Endothelial cell of umbilical vein (primary cell): ENCODE measurements around the gene MRPL27. TPM values are rescaled to one million over a fixed set of nuclear protein-coding genes. Genes with fewer than 3 reads are reported as not detected.

Source experiments
- BruUV-seq: library from RNA; stranded (reverse); fragments of 400-500 nt; replicated peaks from 2 replicates; lab custom pipeline; 2021; lab: Mats Ljungman, UMichigan
- CTCF ChIA-PET: fragments of 300-600, 350-600 bp; sonication (Branson Sonifier 250); formaldehyde crosslinking; loops from one replicate; lab custom pipeline; 2021; ENCODE audit warnings: antibody characterized with exemption, inconsistent platforms; lab: Charles Lee
- POLR2A ChIA-PET: fragments of 300-600, 350-600 bp; sonication (Branson Sonifier 250); formaldehyde crosslinking; loops from one replicate; lab custom pipeline; 2021; ENCODE audit warnings: antibody characterized with exemption, inconsistent platforms; lab: Charles Lee
- DNase-seq: peaks from one replicate; pipeline ENCODE4 v3.0.0-alpha.2; 2011; ENCODE audit warnings: low read depth, low spot score
- FAIRE-seq: peaks from 2 replicates; lab custom pipeline; 2011; peaks lifted over from hg19 to GRCh38; lab: Jason Lieb, UNC
- H2AFZ ChIP-seq: 2 replicates; pipeline ENCODE4 v1.6.0; 2012; ENCODE audit warnings: low read depth, low read length, control low read depth, inconsistent platforms
- H3K27ac ChIP-seq: 2 replicates; pipeline ENCODE4 v1.5.1; 2011; ENCODE audit warnings: low read depth, mild to moderate bottlenecking, control low read depth, low read length, moderate library complexity; ENCODE audit not compliant: insufficient read depth
- H3K27me3 ChIP-seq, 2 experiments: 2 replicates each; pipeline versions ENCODE4 v1.6.0 to v1.6.1; 2011; ENCODE audit warnings: low read length in 2 of 2, mixed read lengths in 1 of 2; ENCODE audit not compliant: control insufficient read depth in 2 of 2, insufficient read depth in 2 of 2
- H3K36me3 ChIP-seq, 2 experiments: 2 replicates in 1 of 2; 3 replicates in 1 of 2; pipeline ENCODE4 v1.5.1; 2011; ENCODE audit warnings: low read length in 2 of 2, mild to moderate bottlenecking in 1 of 2, moderate library complexity in 1 of 2; ENCODE audit not compliant: control insufficient read depth in 2 of 2, insufficient read depth in 2 of 2; ENCODE audit errors: extremely low read depth in 1 of 2
- H3K4me1 ChIP-seq: 3 replicates; pipeline ENCODE4 v1.5.1; 2011; ENCODE audit warnings: mild to moderate bottlenecking, low read length; ENCODE audit not compliant: control insufficient read depth, insufficient read depth; ENCODE audit errors: extremely low read depth
- H3K4me2 ChIP-seq: 2 replicates; pipeline ENCODE4 v1.6.1; 2011; ENCODE audit warnings: low read length, control low read depth, mixed read lengths; ENCODE audit not compliant: insufficient read depth
- H3K4me3 ChIP-seq, 3 experiments: fragments of 200-600 bp in 1 of 3; sonication (generic), shearing (Covaris generic) in 1 of 3; replicated peaks in 1 of 3; 2 replicates each; pipeline ENCODE4 v1.5.1; 2011 to 2016; ENCODE audit warnings: control low read depth in 3 of 3, low read length in 3 of 3, mild to moderate bottlenecking in 2 of 3, inconsistent platforms in 1 of 3, low read depth in 1 of 3, moderate library complexity in 1 of 3; ENCODE audit not compliant: insufficient read depth in 1 of 3
- H3K79me2 ChIP-seq: 2 replicates; pipeline ENCODE4 v1.6.0; 2012; ENCODE audit warnings: low read length, inconsistent platforms; ENCODE audit not compliant: control insufficient read depth, insufficient read depth
- H3K9ac ChIP-seq: replicated peaks from 2 replicates; pipeline ENCODE3; 2011; ENCODE audit warnings: low read length, control low read depth; ENCODE audit not compliant: insufficient read depth; ENCODE audit errors: extremely low read depth
- H3K9me1 ChIP-seq: replicated peaks from 3 replicates; pipeline ENCODE4 v1.6.0; 2011; ENCODE audit warnings: mild to moderate bottlenecking, low read length; ENCODE audit not compliant: control insufficient read depth, insufficient read depth; ENCODE audit errors: extremely low read depth
- H3K9me3 ChIP-seq: replicated peaks from 2 replicates; pipeline ENCODE4 v1.5.1; 2012; ENCODE audit warnings: low read length, inconsistent platforms; ENCODE audit not compliant: control insufficient read depth, insufficient read depth
- H4K20me1 ChIP-seq: replicated peaks from 2 replicates; pipeline ENCODE3; 2011; ENCODE audit warnings: mild to moderate bottlenecking, low read length; ENCODE audit not compliant: control insufficient read depth, insufficient read depth; ENCODE audit errors: extremely low read depth
- EZH2 ChIP-seq: IDR thresholded peaks from 2 replicates; pipeline ENCODE4 v1.6.1; 2012; ENCODE audit warnings: borderline replicate concordance, low read depth, mild to moderate bottlenecking, moderate library complexity, low read length, inconsistent platforms; ENCODE audit not compliant: severe bottlenecking
- FOS ChIP-seq: IDR thresholded peaks from 2 replicates; pipeline ENCODE4 v1.6.1; 2011; ENCODE audit warnings: mild to moderate bottlenecking, low read length, moderate library complexity, borderline replicate concordance; ENCODE audit not compliant: insufficient read depth
- GATA2 ChIP-seq: IDR thresholded peaks from 2 replicates; pipeline ENCODE4 v1.7.0; 2011; ENCODE audit warnings: low read depth, mild to moderate bottlenecking, moderate library complexity, mixed read lengths, low read length; ENCODE audit not compliant: insufficient read length, insufficient read depth
- JUN ChIP-seq: IDR thresholded peaks from 2 replicates; pipeline ENCODE4 v1.6.1; 2011; ENCODE audit warnings: borderline replicate concordance, low read depth; ENCODE audit not compliant: insufficient read length, insufficient read depth
- MYC ChIP-seq: IDR thresholded peaks from one replicate; pipeline ENCODE4 v1.6.1; 2011; ENCODE audit warnings: mild to moderate bottlenecking, low read depth, low read length
- POLR2A ChIP-seq: IDR thresholded peaks from 2 replicates; pipeline ENCODE4 v1.6.1; 2012; ENCODE audit warnings: low read depth, mild to moderate bottlenecking, control low read depth, low read length
- POLR2AphosphoS5 ChIP-seq: IDR thresholded peaks from 2 replicates; pipeline ENCODE4 v1.6.1; 2012; ENCODE audit warnings: low read depth, mild to moderate bottlenecking, control low read depth, low read length, moderate library complexity; ENCODE audit not compliant: insufficient read depth
- dilution Hi-C: fragments of 300-500 bp; cut with MboI; formaldehyde crosslinking; loops from one replicate; pipeline ENCODE4 v1.15.0; 2019; ENCODE audit warnings: low sequenced_read_pairs; ENCODE audit not compliant: extremely low pct_ligation_motif_present
- intact Hi-C: fragments of 100-400 bp; cut with micrococcal nuclease; formaldehyde crosslinking; loops from one replicate; pipeline ENCODE4 v1.10.0; 2022
- polyA plus RNA-seq, 4 experiments: library from polyadenylated mRNA; depleted of rRNA in 3 of 4; stranded (reverse) in 3 of 4; unstranded in 1 of 4; fragments of >200 nt; gene quantifications; 2 replicates each; pipeline versions ENCODE4 v1.2.1 to v1.2.3, GENCODE V29; 2011 to 2012; ENCODE audit warnings: missing spikeins in 1 of 4
- total RNA-seq: library from RNA; stranded (reverse); gene quantifications from 2 replicates; pipeline ENCODE4 v1.2.3, GENCODE V29; 2021
- TF ChIP-seq, protein P1 (sequence below), 2 donors: IDR thresholded peaks; 1 replicate in 1 of 2; 2 replicates in 1 of 2; pipeline ENCODE4 v1.5.1; 2011; ENCODE audit warnings: low read length in 2 of 2, mild to moderate bottlenecking in 2 of 2, moderate library complexity in 2 of 2, control low read depth in 1 of 2, inconsistent platforms in 1 of 2, low read depth in 1 of 2; ENCODE audit not compliant: insufficient read depth in 1 of 2; ENCODE audit errors: extremely low read depth in 1 of 2
- TF ChIP-seq, protein P2 (sequence below): IDR thresholded peaks from 2 replicates; pipeline ENCODE4 v1.6.1; 2011; ENCODE audit not compliant: insufficient read depth, insufficient read length

Gene MRPL27
- total and polyA plus RNA-seq, 2 donors (not counting 3 experiments of a cell fraction or from before 2014, with no cell fraction given), result 76.2 to 158 TPM

DNA sequence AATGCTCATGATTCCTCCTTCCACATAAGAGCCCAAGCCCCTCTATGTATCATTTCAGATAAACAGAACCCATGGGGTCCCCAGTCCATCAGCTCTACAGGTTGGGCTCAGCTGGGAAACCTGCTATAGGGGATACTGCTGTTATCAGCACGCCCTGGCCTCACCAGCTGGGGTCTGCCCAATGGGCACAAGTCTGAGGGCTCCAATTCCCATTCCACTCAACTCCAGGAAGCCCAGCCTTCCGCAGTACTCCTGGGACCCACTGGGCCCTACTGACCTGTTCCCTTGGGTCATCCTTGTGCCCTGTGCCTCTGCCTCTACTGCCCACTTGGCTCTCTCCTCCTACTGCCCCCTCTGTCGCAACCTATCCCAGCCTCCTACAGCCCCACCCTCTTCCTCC, 43.3 kb downstream of the MRPL27 start:
- H4K20me1 ChIP-seq, result no peaks in the 10 kb centered on the region
- ChIA-PET POLR2A (no interaction called here), CTCF (interaction anchor here (0.7 to 0.8 kb wide), 2 partner anchors 14 to 130 kb away, joined by 3 to 6 read pairs; no protein-coding TSS in a partner anchor)
- DNase-seq (no peak), FAIRE-seq (no peak)
- no TSS peak for BruUV-seq
- dilution Hi-C loops, result no loop called here
- H3K9me3 ChIP-seq, result no peaks in the 10 kb centered on the region
- no peaks in the 10 kb centered on the region for H3K4me1 ChIP-seq
- H3K27me3 ChIP-seq, result peaks cover 7 to 9% of the 10 kb centered on the region in 2 experiments
- H3K4me3 ChIP-seq, result no peak overlapping the region
- no peaks in the 10 kb centered on the region for H3K79me2 ChIP-seq
- no peak overlapping the region for H3K27ac ChIP-seq
- no peaks in the 10 kb centered on the region for H3K9me1 ChIP-seq
- no peak overlapping the region for H2AFZ ChIP-seq
- intact Hi-C loops, result no loop called here
- no peaks in the 10 kb centered on the region for H3K36me3 ChIP-seq
- H3K9ac ChIP-seq, result no peak overlapping the region
- TF ChIP-seq GATA2 (no peak), POLR2A (no peak), MYC (no peak), JUN (no peak), EZH2 (no peak), FOS (no peak), POLR2AphosphoS5 (no peak)
- TF ChIP-seq, protein P1, sequence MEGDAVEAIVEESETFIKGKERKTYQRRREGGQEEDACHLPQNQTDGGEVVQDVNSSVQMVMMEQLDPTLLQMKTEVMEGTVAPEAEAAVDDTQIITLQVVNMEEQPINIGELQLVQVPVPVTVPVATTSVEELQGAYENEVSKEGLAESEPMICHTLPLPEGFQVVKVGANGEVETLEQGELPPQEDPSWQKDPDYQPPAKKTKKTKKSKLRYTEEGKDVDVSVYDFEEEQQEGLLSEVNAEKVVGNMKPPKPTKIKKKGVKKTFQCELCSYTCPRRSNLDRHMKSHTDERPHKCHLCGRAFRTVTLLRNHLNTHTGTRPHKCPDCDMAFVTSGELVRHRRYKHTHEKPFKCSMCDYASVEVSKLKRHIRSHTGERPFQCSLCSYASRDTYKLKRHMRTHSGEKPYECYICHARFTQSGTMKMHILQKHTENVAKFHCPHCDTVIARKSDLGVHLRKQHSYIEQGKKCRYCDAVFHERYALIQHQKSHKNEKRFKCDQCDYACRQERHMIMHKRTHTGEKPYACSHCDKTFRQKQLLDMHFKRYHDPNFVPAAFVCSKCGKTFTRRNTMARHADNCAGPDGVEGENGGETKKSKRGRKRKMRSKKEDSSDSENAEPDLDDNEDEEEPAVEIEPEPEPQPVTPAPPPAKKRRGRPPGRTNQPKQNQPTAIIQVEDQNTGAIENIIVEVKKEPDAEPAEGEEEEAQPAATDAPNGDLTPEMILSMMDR (IDR thresholded peaks at IDR 0.05; ENCODE audit: extremely low read depth in 1 of 2, insufficient read depth in 1 of 2, low read depth in 1 of 2, low read length in 2 of 2), result no peak
- TF ChIP-seq, protein P2, sequence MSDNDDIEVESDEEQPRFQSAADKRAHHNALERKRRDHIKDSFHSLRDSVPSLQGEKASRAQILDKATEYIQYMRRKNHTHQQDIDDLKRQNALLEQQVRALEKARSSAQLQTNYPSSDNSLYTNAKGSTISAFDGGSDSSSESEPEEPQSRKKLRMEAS, result no peak
- H3K4me2 ChIP-seq, result no peak overlapping the region
